HepG2 (cell line): ENCODE results near the gene RABGAP1L. TPM values are rescaled to one million over a fixed set of nuclear protein-coding genes. Genes with fewer than 3 reads are reported as not detected.

Experiments
- ATAC-seq: fragments of 200-7000 bp; cut with Tn5 transposase; 3 replicates; pipeline ENCODE4 v1.9.1; 2020; ENCODE audit warnings: mild to moderate bottlenecking, moderate library complexity
- BruUV-seq: library from RNA; stranded (reverse); fragments of 400-500 nt; replicated peaks from 2 replicates; lab custom pipeline; 2021; lab: Mats Ljungman, UMichigan
- CTCF ChIA-PET: fragments of 300-600 bp; formaldehyde crosslinking; extraction: SDS; loops from one replicate; lab custom pipeline; 2021; ENCODE audit warnings: low total read pairs, inconsistent platforms, low intra/inter-chr PET ratio; lab: Yijun Ruan, JAX
- POLR2A ChIA-PET: fragments of 350-600 bp; sonication (Branson Sonifier 250); formaldehyde crosslinking; loops from one replicate; lab custom pipeline; 2020; ENCODE audit warnings: antibody characterized with exemption, inconsistent platforms; lab: Yijun Ruan, JAX
- DNase-seq: peaks from one replicate; pipeline ENCODE4 v3.0.0-alpha.2; 2015; ENCODE audit warnings: low spot score
- FAIRE-seq: peaks from 3 replicates; lab custom pipeline; 2011; peaks lifted over from hg19 to GRCh38; lab: Jason Lieb, UNC
- H2AFZ ChIP-seq: one replicate; pipeline ENCODE4 v1.6.1; 2011; ENCODE audit warnings: low read length, inconsistent platforms
- H3K27ac ChIP-seq: fragments of 300-600 bp; 3 replicates; pipeline ENCODE4 v1.8.0; 2011; ENCODE audit warnings: mixed run types, mild to moderate bottlenecking, mixed read lengths, low read length, inconsistent platforms; ENCODE audit not compliant: insufficient read depth; ENCODE audit errors: extremely low read length
- H3K27me3 ChIP-seq, 2 experiments: fragments of 200-600 bp in 1 of 2; 2 replicates in 1 of 2; 3 replicates in 1 of 2; pipeline versions ENCODE4 v1.6.0 to v1.8.0; 2011; ENCODE audit warnings: low read length in 2 of 2, mild to moderate bottlenecking in 2 of 2, moderate library complexity in 2 of 2, inconsistent platforms in 1 of 2; ENCODE audit not compliant: insufficient read depth in 2 of 2, control insufficient read depth in 1 of 2
- H3K36me3 ChIP-seq, 2 experiments: fragments of 200-600 bp in 1 of 2; replicated peaks in 1 of 2; 2 replicates in 1 of 2; 3 replicates in 1 of 2; pipeline versions ENCODE4 v1.5.1 to v1.8.0; 2011; ENCODE audit warnings: low read length in 2 of 2, inconsistent platforms in 1 of 2; ENCODE audit not compliant: insufficient read depth in 2 of 2, control insufficient read depth in 1 of 2
- H3K4me1 ChIP-seq: 2 replicates; pipeline ENCODE4 v1.5.1; 2012; ENCODE audit warnings: low read length, inconsistent platforms; ENCODE audit not compliant: insufficient read depth
- H3K4me2 ChIP-seq: 2 replicates; pipeline ENCODE4 v1.6.0; 2011; ENCODE audit warnings: low read depth, low read length, inconsistent platforms
- H3K4me3 ChIP-seq, 3 experiments: fragments of 200-600 bp in 1 of 3; sonication (generic), shearing (Covaris generic) in 1 of 3; replicated peaks in 1 of 3; 2 replicates each; pipeline ENCODE4 v1.5.1; 2011 to 2016; ENCODE audit warnings: low read length in 3 of 3, inconsistent platforms in 2 of 3, low read depth in 2 of 3, mild to moderate bottlenecking in 2 of 3, control low read depth in 1 of 3, mixed read lengths in 1 of 3; ENCODE audit not compliant: insufficient read depth in 1 of 3
- H3K79me2 ChIP-seq: one replicate; pipeline ENCODE4 v1.6.1; 2011; ENCODE audit warnings: low read length, inconsistent platforms; ENCODE audit not compliant: insufficient read depth
- H3K9ac ChIP-seq: 2 replicates; pipeline ENCODE4 v1.6.0; 2011; ENCODE audit warnings: mild to moderate bottlenecking, low read depth, low read length, inconsistent platforms; ENCODE audit not compliant: insufficient read depth
- H3K9me3 ChIP-seq: 2 replicates; pipeline ENCODE4 v1.5.1; 2012; ENCODE audit warnings: mild to moderate bottlenecking, low read length
- H4K20me1 ChIP-seq: 2 replicates; pipeline ENCODE4 v1.6.0; 2011; ENCODE audit warnings: inconsistent platforms, mild to moderate bottlenecking, low read length, moderate library complexity; ENCODE audit not compliant: insufficient read depth
- HNF4A ChIP-seq: sonication (generic); formaldehyde crosslinking; IDR thresholded peaks from 2 replicates; pipeline ENCODE4 v1.4.0; 2020; ENCODE audit warnings: missing genetic modification reagents
- ZNF770 ChIP-seq: sonication (generic); formaldehyde crosslinking; IDR thresholded peaks from 2 replicates; pipeline ENCODE4 v1.5.0; 2020; ENCODE audit warnings: mild to moderate bottlenecking, missing genetic modification reagents
- WGBS: methylation state at CpG from one replicate; pipeline ENCODE4 v1.1.6; 2017; ENCODE audit warnings: low lambda C conversion rate; 5-methylcytosine and 5-hydroxymethylcytosine counted together
- in situ Hi-C: cut with HindIII; loops from 2 replicates; pipeline ENCODE4 v1.10.0; 2017; ENCODE audit warnings: low pct_unique_long_range_greater_than_20kb; ENCODE audit not compliant: extremely low pct_ligation_motif_present
- intact Hi-C: fragments of 100-400 bp; cut with micrococcal nuclease; formaldehyde crosslinking; loops from one replicate; pipeline ENCODE4 v1.10.0; 2022; ENCODE audit not compliant: unreplicated experiment
- polyA plus RNA-seq, 8 experiments: library from polyadenylated mRNA; depleted of rRNA in 3 of 8; stranded (reverse) in 7 of 8; unstranded in 1 of 8; fragments of >200 nt; fragmentation: Illumina TruSeq in 4 of 8; extraction: Trizol in 4 of 8; gene quantifications; 2 replicates each; pipeline versions ENCODE4 v1.2.1 to v1.2.3, GENCODE V29; 2011 to 2016; ENCODE audit warnings: low read depth in 4 of 8, missing spikeins in 1 of 8, mixed read lengths in 1 of 8; ENCODE audit not compliant: insufficient read depth in 1 of 8
- total RNA-seq, 5 experiments: library from RNA; depleted of rRNA; stranded (reverse); fragments of >200 nt; fragmentation: Illumina TruSeq; extraction: Trizol; gene quantifications; 2 replicates each; pipeline ENCODE4 v1.2.3, GENCODE V29; 2016; ENCODE audit warnings: low read depth in 1 of 5
- TF ChIP-seq, protein P1 (sequence below): sonication (generic); formaldehyde crosslinking; IDR thresholded peaks from 2 replicates; pipeline ENCODE4 v1.9.0; 2022; ENCODE audit warnings: low read depth, missing genetic modification reagents

The RABGAP1L gene
- total and polyA plus RNA-seq, 2 of the 13 experiments (the other 11 are each of a cell fraction or from before 2014, with no cell fraction given): 7.9 to 22.6 TPM

DNA sequence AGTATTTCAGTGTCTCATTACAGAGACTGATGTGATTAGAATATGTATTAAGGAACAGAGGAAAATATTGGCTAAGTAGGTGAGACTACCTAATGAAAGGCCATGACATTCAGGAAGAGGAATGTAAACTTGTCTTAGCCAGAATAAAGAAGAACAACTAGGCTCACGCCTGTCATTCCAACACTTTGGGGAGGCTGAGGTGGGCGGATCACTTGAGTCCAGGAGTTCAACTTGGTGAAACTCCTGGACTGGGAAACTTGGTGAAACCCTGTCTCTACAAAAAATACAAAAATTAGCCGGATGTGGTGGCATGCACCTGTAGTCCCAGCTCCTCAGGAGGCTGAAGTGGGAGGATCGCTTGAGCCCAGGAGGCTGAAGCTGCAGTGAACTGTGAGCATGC lies 825.6 kb downstream of the RABGAP1L start:
- no peak overlapping the region for H3K9ac ChIP-seq
- POLR2A ChIA-PET: interaction anchor here (1.4 kb wide), 1 partner anchor 14 kb away, joined by 4 read pairs; the partner anchor contains the start of gene CACYBP

More for the DNA sequence above, 825.6 kb downstream of the RABGAP1L start:
- no peaks in the 10 kb centered on the region for H3K36me3 ChIP-seq
- intact Hi-C loops (no loop called here), in situ Hi-C loops (loop anchor here (25.0 kb wide), 1 partner anchor 723 kb away; no protein-coding TSS in a partner anchor)
- TF ChIP-seq ZNF770 (CRISPR knock-in tag): peak; percentile 81
- peak; percentile 51 for TF ChIP-seq HNF4A (CRISPR knock-in tag)
- TF ChIP-seq, protein P1, sequence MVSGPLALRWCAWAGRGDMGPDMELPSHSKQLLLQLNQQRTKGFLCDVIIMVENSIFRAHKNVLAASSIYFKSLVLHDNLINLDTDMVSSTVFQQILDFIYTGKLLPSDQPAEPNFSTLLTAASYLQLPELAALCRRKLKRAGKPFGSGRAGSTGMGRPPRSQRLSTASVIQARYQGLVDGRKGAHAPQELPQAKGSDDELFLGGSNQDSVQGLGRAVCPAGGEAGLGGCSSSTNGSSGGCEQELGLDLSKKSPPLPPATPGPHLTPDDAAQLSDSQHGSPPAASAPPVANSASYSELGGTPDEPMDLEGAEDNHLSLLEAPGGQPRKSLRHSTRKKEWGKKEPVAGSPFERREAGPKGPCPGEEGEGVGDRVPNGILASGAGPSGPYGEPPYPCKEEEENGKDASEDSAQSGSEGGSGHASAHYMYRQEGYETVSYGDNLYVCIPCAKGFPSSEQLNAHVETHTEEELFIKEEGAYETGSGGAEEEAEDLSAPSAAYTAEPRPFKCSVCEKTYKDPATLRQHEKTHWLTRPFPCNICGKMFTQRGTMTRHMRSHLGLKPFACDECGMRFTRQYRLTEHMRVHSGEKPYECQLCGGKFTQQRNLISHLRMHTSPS: no peak
- no peak overlapping the region for H3K4me2 ChIP-seq
- H3K27me3 ChIP-seq: no peaks in the 10 kb centered on the region
- H3K27ac ChIP-seq: no peak overlapping the region
- no peak overlapping the region for H2AFZ ChIP-seq
- BruUV-seq: no TSS peak
- ATAC-seq (peak; percentile 63), DNase-seq (peak; percentile 30), FAIRE-seq (peak; percentile 59)
- H3K9me3 ChIP-seq: no peaks in the 10 kb centered on the region
- H4K20me1 ChIP-seq: no peaks in the 10 kb centered on the region
- H3K4me1 ChIP-seq: peaks cover 19% of the 10 kb centered on the region
- H3K4me3 ChIP-seq: no peak overlapping the region
- H3K79me2 ChIP-seq: no peaks in the 10 kb centered on the region
- CTCF ChIA-PET: no interaction called here
- 55% methylated on average over 4 of the region's 4 CpGs for WGBS
